Stimulated activated CD8-positive, alpha-beta memory T cell treated with anti-CD3 and anti-CD28 coated beads, Interleukin-7, amount 100 ng/mL, for 1 hour (primary cell): ENCODE measurements around the gene ZNF121.

Experiments
- DNase-seq, 2 donors: peaks; one replicate each; pipeline ENCODE4 v3.0.0-alpha.2; 2020; ENCODE audit warnings: low read depth in 2 of 2

Gene ZNF121

GRCh38 chr19:9538183-9539058 lies 45.9 kb downstream of the ZNF121 start, which contains the start of gene ZNF426:
Gene ZNF426 (minus strand): TSS chr19:9538645. CDS start chr19:9536232, 2,413 bp downstream.
- peak; percentile 69 to 73 for DNase-seq

- DNase-seq = no peak
Measured at GRCh38 chr19:9535934-9536333, 48.4 kb downstream of the ZNF121 start.

GRCh38 chr19:9531933-9532332 lies 52.4 kb downstream of the ZNF121 start:
- no peak for DNase-seq

GRCh38 chr19:9528757-9529336 lies 55.5 kb downstream of the ZNF121 start:
- no peak for DNase-seq

GRCh38 chr19:9523885-9524474 lies 60.3 kb downstream of the ZNF121 start:
- DNase-seq = no peak
